T47D (cell line): ENCODE data around the gene SLC9A9.

Experiments used
- DNase-seq, 2 experiments: peaks; one replicate each; pipeline versions ENCODE4 v3.0.0 to v3.0.0-alpha.2; 2011 to 2012; ENCODE audit warnings: low read depth in 1 of 2, low spot score in 1 of 2
- JUND ChIP-seq: IDR thresholded peaks from 2 replicates; pipeline ENCODE4 v1.6.1; 2012; ENCODE audit warnings: low read depth
- in situ Hi-C: cut with HindIII; loops from 2 replicates; pipeline ENCODE4 v1.10.0; 2016; ENCODE audit warnings: low sequenced_read_pairs, low pct_unique_long_range_greater_than_20kb

The SLC9A9 gene

DNA sequence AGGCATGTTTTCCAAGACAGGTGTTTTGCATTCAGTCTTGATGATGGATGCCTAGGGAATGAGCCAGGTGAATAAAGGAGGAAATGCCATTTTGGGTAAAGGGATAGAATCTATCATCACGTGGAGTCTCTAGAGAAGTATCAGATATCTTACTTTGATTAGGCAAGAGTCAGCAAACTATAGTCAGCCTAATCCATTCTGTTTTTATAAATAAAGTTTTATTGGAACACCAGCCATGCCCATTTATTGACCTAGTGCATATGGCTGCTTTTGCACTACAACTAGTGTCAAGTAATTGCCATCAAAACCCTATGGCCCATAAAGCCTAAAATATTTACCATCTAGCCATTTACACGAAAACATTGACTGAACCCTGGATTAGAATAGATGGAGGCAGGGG, 231.2 kb downstream of the SLC9A9 start:
- DNase-seq: no peak
- in situ Hi-C loops: no loop called here
- TF ChIP-seq JUND: no peak

DNA sequence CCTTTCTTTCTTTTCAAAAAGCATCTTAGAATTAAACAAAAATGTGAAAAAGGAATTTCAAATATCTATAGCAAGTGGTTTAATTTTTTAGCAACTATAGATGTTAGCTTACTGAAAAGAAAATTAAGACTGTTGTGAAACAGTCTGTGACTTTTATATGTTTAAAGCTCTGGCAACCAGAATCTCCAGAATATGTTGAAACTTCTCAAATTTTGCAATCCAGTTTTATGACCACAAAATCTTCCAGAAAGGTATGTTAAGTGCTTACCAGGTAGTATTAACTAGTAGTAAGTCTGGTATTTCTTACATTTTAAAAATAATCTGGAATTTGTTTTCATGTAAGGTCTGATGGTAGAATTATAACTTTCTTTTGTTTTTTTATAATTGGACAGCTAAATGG, 235.0 kb downstream of the SLC9A9 start:
- no peak for TF ChIP-seq JUND
- in situ Hi-C loops: no loop called here
- DNase-seq: no peak

DNA sequence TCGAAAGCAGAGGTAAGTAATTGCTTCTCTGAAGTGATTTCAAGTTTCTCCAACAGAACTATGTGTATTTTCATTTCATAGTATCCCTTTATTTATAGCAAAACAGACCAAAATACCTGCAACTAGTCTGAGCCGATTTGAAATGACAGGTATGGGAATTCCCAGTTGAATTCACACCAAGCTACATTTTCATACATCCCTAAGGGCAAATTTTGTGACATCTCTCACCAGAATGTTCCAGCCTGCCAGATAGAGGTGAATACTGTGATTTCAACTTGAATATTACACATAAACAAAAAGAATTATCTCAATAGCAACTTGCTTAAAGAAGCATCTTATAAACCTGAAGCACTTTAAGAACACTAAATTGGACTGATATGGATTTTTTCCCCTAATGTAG, 235.7 kb downstream of the SLC9A9 start:
- in situ Hi-C loops: no loop called here
- TF ChIP-seq JUND: no peak
- no peak for DNase-seq

DNA sequence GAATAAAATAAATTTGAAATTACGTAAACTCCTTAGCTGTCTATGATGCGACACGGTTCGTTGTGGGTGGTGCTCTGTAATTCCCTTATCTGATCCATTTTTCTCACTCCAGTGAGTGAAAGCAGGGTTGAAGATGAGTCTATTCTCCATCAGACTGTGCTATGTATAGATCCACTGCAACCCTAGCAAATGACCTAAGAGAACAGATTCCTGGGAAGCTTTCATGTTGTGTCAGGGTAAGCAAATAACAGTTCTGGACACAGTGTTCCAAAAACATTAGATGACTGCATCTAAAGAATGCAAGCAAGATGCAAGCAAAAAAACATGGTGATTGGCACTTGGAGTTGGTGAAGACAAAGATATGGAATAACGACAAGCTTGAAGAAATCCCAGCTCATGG, 239.3 kb downstream of the SLC9A9 start:
- in situ Hi-C loops: no loop called here
- TF ChIP-seq JUND: no peak
- DNase-seq: no peak

DNA sequence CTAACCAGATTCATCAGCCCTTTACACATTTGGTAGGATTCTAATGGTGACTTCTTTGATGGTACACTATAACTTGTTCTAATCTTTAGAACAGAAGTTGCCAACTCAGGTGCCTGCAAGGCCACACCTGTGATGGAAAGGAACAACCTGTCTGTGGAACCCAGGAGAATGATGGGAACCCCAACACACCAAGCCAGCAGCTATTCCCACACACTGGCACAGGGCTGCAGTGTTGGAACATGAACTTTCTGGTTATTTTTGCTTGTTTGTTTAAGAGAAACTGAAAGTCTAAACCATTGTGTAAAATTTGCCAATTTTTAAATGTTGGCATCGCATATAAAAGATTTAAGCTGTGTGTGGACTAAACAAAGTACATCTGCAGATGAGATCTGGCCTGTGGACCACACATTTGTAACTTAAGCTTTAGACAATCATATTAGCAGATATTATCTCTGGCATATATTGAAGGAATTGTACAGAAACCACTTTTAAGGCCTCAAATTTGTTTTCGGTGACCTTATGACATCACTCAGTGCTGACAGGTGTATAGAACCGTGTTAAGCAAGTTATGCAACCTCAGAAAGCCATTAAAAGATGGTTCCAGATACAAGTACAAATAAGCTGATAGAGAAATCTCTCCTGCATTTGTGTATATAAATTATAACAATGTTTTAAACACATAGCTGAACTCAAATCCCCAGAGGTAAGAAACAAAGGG, 242.9 kb downstream of the SLC9A9 start:
- TF ChIP-seq JUND: no peak
- in situ Hi-C loops: no loop called here
- peak in 1 of 2 experiments; percentile 33 for DNase-seq

DNA sequence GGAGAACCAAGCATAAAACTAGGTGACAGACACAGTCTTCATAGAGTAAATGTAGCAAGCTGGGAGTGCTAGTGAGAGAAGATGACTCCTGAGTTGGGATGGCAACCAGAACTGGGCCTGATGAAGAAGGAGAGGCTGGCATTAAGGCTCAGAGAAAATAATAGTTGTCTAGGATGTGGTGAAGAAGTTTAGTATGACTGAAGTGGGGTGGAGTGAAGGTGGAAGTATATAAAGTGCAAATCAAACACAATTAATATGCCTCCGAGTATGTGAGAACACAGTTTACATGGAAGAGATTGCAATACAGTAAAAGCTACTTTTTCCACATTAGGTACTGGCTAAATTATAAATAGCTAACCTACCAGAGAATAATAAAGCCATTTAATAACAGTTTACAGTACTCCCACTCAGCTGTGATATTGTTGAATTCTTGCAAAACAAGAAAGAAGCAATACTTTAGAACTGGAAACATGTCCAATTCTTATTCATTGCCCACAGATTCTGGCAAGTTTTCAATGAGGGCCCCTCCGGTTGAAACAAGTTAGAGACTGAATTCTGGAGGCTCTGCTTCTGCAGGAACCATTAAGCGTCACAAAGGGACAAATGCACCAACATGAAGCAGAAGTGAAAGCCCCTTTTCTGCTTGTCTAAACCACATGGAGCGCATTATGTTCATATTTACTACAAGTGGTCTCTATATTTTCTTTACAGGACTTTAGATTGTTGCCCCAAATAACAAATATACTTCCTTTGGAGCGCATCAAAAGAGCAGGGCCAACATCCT, 243.7 kb downstream of the SLC9A9 start:
- in situ Hi-C loops: no loop called here
- TF ChIP-seq JUND: no peak
- DNase-seq: no peak

DNA sequence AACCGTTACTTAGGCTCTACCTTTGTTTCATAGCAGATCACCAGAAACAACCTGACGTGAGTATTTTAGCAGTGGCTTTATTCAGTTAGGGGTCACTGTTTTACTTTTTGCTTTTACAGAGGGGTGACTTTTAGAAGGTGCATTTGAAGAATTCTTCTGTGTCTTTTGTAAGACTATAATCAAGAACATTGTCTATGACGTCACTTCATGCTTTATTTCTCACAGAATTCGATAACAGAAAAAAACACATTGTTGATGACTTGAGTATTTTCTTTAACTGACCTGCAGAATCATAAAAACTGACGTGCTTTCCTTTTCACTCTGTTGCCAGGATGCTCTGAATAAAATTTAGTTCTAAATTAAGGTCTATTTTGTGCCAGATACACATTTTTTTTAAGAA, 244.5 kb downstream of the SLC9A9 start:
- DNase-seq: no peak
- in situ Hi-C loops: no loop called here
- TF ChIP-seq JUND: no peak

DNA sequence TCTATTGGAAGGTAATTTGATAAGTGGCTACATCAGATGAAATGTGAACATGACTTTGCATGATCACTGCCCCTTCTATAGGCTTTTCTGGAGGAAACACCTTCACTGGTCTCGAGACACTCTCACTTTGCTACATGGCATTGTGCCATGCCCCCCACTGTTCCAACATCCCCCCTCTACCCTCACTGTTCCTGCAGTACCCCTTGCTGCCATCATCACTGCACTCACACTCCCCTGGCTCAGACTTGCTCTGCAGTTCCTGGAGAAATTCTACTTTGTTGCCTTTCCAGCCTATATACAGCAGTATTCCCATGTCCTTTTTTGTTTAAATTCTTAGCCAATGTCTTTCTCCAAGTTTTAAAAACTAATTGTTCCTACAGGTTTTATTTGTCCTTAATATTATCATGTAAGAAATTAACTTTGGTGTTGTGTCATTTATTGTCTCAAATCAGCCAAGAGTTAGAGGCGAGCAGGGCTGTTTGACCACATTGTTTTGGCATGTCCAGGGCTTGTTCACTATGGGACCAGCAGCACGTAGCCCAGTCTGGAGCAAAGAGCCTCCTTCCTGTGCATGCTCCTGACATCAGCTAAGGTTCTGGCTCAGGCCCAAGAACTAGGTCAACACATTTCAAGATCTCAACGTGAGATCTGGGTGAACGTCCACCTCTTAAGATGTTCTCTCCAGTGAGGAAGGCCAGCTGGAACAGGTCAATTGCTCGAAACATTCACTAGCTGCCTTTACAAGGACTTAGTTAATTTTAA, 246.4 kb downstream of the SLC9A9 start:
- in situ Hi-C loops: no loop called here
- no peak for TF ChIP-seq JUND
- peak in 1 of 2 experiments; percentile 56 for DNase-seq

DNA sequence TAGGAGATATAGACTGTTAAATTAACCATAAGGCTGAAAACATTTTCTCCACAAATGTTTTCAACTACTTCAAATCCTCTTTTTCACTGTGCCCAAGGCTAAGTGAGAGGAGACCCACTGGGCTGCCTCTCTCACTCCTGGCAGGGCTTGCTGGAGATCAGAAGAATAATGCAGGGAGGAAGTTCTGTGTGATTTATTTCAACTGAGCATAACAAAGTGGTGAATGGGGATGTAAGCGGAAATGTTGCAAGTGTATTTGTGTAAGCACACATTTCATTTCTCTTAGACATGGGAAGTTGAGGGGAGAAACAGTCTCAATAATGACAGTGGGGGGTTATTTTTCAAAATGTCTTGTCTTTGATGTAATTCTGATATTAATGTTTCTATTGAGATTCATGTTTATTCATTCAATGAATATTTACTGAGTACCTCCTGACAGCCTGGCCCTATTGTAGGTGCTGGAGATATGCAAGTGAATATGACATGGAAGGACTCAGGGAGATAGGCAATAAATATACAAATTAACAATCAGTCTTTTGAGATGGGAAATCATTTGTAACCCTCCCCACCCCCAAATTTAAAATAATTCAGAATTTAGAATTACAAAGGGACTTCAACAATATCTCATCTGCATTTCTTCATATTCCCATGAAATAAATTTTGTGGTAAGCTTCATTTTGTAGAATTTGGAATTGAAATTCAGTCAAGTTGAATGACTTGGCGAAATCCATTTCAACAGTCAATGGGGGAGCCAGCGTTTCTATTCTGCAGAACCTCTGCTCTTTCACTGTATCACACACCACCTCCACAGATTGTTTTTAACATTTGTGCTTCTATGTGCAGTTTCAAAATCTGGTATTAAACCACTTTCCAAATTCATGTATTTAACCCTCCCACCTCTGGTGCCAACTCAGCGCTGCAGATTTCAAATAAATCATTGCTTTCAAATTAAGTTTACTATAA, 247.2 kb downstream of the SLC9A9 start:
- in situ Hi-C loops: no loop called here
- DNase-seq: no peak
- no peak for TF ChIP-seq JUND

DNA sequence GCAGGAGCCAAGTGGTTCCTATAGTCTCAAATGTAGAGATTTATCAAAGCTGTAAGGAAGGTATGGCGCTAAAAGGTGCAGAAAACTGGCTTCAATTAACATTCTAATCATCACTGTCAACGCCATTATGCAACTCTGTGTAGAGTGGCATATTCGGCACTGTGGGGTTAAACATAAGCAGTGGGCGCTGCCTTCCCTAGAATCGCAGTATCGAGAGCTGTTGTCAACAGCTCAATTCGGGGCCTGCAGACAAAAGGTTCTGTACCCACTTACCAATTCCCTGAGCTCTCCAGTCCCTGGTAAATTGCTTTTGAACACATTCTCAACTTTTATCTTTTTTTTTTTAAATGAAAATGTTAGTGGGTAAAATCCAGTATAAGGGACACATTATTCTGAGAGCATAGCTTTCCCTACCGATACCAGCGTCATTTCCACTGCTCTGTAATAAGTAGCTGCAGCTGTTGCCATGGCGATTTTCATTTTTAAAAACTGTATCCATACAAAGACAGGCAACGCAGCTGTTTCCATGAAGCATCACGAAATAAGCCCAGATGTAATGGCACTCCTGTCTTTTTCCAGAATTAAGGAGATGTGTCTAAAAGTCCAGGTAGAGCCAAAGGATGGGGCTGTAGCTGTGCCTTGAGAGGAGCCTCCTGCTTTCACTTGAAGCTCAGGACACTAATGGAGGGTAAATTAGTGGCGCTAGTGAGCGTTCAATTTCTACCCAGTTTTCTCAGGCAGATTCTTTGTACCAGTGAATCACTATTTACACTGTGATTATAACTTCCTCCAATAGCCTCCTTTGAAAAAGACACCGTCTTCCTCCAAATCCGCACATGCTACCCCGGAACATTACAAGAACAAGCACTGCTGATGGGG, 250.3 kb downstream of the SLC9A9 start:
- DNase-seq: peak in 1 of 2 experiments; percentile 12
- in situ Hi-C loops: no loop called here
- TF ChIP-seq JUND: no peak
